Transverse colon (tissue), 4 donors: ENCODE data around the gene PLA2G4B.

Experiments
- EP300 ChIP-seq: sonication (generic); formaldehyde crosslinking; IDR thresholded peaks from one replicate; pipeline ENCODE4 v1.6.1; 2017; ENCODE audit warnings: antibody characterized with exemption, low read depth
- POLR2A ChIP-seq: fragments of 450-650 bp; IDR thresholded peaks from one replicate; pipeline ENCODE4 v1.6.1; 2016; ENCODE audit warnings: antibody characterized with exemption, mild to moderate bottlenecking, moderate library complexity
- POLR2AphosphoS5 ChIP-seq, 3 donors: sonication (generic); formaldehyde crosslinking; IDR thresholded peaks; one replicate each; pipeline ENCODE4 v1.6.1; 2016; ENCODE audit warnings: antibody characterized with exemption in 3 of 3
- TF ChIP-seq, protein P1 (sequence below), 5 experiments: fragments of 200-600 bp in 3 of 5; fragments of 450-650 bp in 2 of 5; sonication (generic) in 3 of 5; IDR thresholded peaks; 1 replicate in 2 of 5; 2 replicates in 3 of 5; pipeline ENCODE4 v1.5.1; 2016 to 2017; ENCODE audit warnings: antibody characterized with exemption in 5 of 5, inconsistent platforms in 3 of 5, mild to moderate bottlenecking in 2 of 5, moderate library complexity in 1 of 5

DNA sequence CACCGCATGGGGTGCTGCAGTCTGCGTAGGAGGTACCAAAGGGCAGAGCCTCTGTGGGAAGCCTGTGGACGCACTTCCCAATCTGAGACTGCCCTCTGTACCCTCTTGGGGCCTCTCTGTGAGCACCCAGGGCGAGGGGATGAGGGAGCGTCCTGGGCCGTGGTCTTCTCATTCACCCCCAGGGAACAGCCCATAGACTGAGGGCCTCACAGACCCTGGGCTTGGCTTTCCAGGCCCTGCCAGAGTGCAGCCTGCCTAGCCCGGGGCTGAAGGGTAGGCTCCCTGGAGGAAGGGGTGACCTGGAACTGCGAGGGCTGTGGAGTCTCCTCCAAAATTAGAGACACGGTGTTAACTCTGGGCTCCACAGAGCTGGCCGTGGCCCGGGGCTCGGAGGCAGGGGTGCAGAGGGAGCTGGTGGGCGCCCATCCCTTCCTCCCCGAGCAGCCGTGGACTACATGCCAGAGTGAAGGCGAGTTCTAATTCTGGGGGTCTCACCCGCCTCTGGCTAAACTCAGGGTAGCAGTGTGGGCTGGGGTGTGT lies 55.7 kb downstream of the PLA2G4B start:
- TF ChIP-seq, protein P1, sequence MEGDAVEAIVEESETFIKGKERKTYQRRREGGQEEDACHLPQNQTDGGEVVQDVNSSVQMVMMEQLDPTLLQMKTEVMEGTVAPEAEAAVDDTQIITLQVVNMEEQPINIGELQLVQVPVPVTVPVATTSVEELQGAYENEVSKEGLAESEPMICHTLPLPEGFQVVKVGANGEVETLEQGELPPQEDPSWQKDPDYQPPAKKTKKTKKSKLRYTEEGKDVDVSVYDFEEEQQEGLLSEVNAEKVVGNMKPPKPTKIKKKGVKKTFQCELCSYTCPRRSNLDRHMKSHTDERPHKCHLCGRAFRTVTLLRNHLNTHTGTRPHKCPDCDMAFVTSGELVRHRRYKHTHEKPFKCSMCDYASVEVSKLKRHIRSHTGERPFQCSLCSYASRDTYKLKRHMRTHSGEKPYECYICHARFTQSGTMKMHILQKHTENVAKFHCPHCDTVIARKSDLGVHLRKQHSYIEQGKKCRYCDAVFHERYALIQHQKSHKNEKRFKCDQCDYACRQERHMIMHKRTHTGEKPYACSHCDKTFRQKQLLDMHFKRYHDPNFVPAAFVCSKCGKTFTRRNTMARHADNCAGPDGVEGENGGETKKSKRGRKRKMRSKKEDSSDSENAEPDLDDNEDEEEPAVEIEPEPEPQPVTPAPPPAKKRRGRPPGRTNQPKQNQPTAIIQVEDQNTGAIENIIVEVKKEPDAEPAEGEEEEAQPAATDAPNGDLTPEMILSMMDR (IDR thresholded peaks at IDR 0.05), result no peak
- TF ChIP-seq POLR2A (no peak), POLR2AphosphoS5 (IDR thresholded peaks at IDR 0.05) (no peak), EP300 (no peak)
